Mammary epithelial cell (primary cell): ENCODE measurements around the gene CELF5.

Experiments used
- EZH2 ChIP-seq: IDR thresholded peaks from 2 replicates; pipeline ENCODE4 v1.6.1; 2012; ENCODE audit warnings: low read length, inconsistent platforms, borderline replicate concordance
- TF ChIP-seq, protein P1 (sequence below), 2 donors: IDR thresholded peaks in 1 of 2; conservative IDR thresholded peaks in 1 of 2; 2 replicates each; pipeline ENCODE4 v1.5.1; 2011 to 2012; ENCODE audit warnings: inconsistent platforms in 2 of 2, low read length in 2 of 2, mild to moderate bottlenecking in 2 of 2, control low read depth in 1 of 2, low read depth in 1 of 2; ENCODE audit not compliant: insufficient read depth in 1 of 2; ENCODE audit errors: extremely low read depth in 1 of 2

DNA sequence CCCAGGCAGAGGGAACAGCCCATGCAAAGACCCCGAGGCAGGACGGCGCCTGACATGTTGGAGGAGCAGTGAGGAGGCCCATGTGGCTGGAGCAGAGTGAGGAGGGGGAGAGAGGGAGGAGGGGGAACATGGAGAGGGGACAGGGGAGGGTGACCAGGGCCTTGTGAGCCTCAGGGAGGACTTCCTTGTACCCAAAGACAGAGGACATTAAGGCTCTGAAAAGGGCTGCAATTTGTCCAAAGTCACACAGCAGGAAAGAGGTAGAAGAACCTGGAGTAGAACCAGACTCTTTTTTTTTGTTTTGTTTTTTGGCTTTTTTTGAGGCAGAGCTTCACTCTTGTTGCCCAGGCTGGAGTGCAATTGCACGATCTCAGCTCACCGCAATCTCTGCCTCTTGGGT is 67.2 kb downstream of the CELF5 start:
- TF ChIP-seq, protein P1, sequence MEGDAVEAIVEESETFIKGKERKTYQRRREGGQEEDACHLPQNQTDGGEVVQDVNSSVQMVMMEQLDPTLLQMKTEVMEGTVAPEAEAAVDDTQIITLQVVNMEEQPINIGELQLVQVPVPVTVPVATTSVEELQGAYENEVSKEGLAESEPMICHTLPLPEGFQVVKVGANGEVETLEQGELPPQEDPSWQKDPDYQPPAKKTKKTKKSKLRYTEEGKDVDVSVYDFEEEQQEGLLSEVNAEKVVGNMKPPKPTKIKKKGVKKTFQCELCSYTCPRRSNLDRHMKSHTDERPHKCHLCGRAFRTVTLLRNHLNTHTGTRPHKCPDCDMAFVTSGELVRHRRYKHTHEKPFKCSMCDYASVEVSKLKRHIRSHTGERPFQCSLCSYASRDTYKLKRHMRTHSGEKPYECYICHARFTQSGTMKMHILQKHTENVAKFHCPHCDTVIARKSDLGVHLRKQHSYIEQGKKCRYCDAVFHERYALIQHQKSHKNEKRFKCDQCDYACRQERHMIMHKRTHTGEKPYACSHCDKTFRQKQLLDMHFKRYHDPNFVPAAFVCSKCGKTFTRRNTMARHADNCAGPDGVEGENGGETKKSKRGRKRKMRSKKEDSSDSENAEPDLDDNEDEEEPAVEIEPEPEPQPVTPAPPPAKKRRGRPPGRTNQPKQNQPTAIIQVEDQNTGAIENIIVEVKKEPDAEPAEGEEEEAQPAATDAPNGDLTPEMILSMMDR (conservative IDR thresholded peaks at IDR 0.05 in 1 of 2, IDR thresholded peaks at IDR 0.05 in 1 of 2; ENCODE audit: extremely low read depth in 1 of 2, insufficient read depth in 1 of 2, low read depth in 1 of 2, low read length in 2 of 2) = no peak
- TF ChIP-seq EZH2 = no peak
